ENCODE measurements around the gene MYO7A.

The MYO7A gene

DNA sequence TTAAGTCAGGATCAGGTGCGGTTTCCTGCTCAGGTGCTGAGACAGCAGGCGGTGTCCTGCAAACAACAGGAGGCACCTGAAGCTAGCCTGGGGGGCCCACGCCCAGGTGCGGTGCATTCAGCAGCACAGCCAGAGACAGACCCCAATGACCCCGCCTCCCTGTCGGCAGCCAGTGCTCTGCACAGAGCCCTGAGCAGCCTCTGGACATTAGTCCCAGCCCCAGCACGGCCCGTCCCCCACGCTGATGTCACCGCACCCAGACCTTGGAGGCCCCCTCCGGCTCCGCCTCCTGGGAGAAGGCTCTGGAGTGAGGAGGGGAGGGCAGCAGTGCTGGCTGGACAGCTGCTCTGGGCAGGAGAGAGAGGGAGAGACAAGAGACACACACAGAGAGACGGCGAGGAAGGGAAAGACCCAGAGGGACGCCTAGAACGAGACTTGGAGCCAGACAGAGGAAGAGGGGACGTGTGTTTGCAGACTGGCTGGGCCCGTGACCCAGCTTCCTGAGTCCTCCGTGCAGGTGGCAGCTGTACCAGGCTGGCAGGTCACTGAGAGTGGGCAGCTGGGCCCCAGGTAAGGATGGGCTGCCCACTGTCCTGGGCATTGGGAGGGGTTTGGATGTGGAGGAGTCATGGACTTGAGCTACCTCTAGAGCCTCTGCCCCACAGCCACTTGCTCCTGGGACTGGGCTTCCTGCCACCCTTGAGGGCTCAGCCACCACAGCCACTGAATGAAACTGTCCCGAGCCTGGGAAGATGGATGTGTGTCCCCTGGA, at the start of gene MYO7A:
Gene MYO7A (plus strand): TSS at position 327 of the 772 bp plus-strand sequence. CDS start 2,389 bp downstream, outside the sequence.
- DNase-seq: no peak

DNA sequence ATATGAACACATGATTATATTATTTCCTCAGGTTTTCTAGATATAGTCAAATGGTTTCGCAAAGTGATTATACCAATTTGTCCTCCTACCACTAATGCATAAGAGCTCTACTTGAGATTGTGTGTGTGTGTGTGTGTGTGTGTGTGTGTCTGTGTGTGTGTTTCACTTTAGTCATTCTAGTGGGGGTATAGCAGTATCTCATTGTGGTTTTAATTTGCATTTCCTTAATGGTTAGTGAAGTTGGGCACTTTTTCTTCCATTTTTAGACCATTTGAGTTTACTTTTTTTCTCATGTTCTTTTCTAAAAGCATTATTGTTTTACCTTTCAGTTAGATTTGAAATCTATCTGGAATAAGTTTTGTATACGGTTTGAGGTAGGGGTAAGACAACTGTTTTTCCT, 48.4 kb upstream of the MYO7A start:
- no peak for DNase-seq

DNA sequence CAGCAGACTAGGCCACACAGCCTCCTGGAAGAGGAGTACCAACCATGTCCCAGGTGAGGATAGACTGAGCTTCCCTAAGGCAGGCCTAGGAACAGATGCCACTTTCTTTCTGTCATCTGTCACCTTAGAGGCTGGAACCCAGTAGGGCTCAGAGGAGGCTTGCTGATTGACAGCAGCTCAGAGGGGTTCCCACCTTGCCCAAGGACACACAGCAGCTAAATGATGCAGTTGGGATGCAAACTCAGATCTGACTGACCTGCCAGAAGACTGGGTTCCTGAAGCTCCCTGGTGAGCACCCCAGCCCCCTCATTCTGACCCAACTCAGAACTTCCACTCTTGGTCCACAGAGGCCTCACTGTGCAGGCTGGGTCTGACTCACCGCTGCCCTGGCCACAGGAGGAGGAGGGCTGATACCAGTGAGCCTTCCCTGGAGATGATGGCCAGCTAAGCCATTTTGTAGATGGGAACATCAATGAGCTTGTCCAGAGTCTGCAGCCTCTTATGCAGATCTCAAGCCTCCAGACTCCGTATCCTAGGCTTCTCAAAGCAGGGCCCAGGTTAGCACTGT, 47.3 kb upstream of the MYO7A start:
- no peak for DNase-seq

DNA sequence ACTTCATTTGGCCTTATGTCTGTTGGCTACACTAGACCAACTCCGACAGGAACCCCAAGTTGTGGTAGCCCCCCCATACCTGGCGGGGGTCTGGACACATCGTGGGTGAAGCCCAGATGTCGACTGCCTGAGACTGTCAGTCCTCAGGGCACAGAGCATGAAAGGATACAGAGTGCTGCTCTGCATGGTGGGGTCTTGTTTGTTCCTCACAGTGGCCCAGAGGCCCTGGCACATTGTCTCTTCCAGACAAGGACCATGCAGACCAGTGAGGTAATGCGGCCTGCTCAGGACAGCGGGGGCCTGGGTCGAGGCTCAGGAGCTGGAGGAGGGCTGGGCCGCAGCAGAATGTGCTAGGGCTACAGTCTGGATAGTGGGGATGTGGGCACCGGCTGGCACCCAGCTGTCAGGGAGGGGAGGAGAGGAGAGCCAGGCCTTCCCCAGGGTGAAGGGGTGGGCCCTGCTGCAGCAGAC, 46.6 kb upstream of the MYO7A start:
- no peak for DNase-seq

DNA sequence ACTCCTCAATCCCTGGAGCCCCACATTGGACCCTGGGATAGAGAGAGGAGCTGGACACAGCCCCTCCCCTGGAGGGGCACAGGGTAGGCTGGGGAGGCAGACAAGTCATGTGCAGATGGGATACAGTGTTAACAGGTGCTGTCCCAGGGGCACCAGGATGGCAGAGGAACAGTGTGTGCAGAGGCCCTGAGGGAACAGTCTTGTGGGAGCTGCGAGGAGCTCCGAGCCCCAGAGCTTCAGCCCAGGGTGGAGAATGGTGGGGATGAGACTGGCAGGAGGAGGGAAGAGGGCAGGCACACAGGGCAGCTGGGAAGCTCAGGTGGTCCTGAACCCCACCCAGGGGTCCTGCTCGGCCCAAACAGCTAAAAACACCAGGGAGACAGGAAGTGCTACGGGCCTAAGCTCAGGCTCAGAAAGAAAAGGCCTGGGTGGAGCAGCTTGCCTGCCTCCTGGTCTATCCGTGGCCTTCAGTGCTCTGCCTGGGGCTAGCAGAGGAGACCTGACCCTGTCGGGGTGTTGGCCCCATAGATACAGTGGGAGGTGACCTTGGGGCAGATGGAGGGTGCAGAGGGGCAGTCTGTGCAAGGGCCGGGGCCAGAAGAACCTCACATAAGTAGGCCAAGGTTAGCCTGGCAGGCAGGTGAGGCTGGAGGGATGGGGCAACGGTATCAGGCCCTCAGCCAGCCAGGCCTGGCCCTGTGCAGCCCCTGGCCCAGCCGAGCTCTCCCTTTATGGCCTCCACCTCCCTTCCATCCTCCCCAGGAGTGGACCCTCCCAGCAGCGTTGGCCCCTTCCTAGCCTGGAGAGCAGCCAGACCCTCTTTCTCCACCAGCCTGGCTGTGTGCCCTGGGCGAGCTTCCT, 45.8 kb upstream of the MYO7A start:
- no peak for DNase-seq

DNA sequence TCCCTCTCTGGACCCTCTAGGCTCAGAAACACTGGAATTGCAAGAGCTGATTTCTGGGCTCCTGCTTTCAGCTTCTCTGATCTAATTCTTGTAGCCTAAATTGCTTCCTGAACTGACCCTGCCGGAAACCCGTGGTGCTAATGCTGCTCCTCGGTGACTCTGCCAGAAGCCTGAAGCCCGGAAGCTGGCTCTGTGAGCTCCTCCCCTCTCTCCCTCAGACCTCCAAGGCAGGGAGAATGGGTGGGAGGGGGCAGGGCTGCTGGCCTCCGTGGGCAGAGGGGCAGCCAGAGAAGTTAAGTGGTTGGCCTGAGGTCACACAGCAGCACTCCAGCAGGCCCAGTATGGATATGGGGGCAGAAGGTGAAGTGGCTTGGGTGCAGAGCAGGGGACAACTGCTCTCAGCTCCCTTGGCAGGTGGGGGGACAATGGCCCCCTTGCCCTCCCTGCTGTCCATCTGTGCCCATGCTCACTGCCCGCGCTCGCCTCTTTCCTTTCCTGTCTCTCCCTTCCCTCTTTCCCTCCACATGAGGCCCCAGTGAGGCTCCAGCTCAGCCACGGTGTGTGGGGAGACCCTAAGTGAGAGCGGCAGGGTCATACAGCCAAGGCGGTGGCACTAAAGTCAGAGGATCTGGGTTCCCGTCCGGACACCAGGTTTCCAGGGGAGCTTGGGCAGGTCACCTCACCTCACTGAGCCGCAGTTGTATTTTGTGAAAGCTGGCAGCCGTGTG, 45.0 kb upstream of the MYO7A start:
- DNase-seq: peak; percentile 77

DNA sequence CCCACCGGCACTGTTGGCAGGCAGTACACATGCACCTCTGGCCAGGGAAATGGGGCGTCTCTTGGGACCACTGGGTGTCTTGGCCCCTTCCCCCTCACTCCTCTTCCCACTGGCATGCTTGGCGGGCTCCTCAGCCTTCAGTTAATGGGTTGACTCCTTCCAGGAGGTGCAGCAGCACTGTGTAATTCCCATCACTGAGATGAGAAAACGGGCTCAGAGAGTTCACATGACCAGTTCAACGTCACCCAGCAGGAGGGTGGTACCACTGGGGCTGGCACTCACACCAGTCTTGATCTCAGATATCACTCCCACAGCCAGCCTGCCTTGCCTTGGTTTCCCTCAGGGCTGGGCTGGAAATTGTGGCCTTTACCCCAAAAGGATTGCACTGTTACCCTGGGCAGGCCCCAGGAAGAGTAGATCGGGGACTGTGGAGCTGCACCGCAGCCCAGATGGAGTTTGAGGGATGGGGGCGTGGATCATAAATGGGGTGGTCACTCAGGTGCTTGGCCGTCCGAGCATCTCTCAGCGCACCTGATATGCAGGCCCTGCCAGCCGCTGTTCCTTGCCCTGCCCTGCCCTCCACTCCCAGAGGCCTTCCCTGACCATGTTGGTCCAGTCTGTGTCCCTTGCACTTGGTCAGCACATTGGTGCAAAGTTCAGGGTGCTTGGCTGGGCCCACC, 44.3 kb upstream of the MYO7A start:
- no peak for DNase-seq

DNA sequence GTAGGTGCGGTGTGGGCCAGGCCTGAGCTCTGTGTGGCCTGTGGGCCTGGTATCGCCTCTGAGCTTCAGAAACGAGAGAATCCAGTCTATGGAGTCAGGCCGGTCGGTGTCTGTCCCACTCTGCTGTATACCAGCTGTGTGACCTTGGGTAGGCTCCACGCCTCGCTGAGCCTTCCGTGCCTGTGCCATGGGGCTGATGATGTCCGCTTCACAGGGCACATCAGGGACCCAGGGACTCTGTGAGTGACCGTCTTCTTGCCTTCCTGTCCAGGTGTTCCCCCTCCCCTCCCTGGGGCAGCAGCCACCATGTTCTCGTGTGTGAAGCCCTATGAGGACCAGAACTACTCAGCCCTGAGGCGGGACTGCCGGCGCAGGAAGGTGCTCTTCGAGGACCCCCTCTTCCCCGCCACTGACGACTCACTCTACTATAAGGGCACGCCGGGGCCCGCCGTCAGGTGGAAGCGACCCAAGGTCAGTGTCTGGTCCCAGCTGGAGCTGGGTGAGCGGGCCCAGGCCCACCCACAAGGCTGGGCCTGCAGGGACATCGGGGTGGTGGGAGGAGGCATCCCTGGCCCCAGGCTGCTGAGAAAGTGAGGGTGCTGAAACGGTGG, 43.4 kb upstream of the MYO7A start:
- no peak for DNase-seq

DNA sequence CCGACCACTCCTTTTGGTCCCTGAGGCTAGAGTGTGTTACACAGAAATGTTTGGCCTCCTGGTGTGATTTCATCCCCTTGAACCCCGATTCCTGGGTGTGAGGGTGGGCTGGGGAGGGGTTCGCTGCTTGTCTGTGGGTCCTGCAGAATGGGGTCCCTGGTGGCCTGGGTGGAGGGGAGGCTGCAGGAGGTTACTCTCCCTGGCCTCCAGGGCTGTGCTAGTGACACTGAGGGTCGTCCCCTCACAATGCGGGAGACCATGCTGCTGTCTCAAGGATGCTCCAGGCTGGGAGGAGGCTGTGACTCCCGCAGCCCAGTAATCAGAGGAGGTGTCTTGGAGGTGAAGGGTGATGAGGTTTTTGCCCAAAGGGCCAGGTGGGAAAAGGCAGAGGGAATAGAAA, 42.4 kb upstream of the MYO7A start:
- DNase-seq: no peak

DNA sequence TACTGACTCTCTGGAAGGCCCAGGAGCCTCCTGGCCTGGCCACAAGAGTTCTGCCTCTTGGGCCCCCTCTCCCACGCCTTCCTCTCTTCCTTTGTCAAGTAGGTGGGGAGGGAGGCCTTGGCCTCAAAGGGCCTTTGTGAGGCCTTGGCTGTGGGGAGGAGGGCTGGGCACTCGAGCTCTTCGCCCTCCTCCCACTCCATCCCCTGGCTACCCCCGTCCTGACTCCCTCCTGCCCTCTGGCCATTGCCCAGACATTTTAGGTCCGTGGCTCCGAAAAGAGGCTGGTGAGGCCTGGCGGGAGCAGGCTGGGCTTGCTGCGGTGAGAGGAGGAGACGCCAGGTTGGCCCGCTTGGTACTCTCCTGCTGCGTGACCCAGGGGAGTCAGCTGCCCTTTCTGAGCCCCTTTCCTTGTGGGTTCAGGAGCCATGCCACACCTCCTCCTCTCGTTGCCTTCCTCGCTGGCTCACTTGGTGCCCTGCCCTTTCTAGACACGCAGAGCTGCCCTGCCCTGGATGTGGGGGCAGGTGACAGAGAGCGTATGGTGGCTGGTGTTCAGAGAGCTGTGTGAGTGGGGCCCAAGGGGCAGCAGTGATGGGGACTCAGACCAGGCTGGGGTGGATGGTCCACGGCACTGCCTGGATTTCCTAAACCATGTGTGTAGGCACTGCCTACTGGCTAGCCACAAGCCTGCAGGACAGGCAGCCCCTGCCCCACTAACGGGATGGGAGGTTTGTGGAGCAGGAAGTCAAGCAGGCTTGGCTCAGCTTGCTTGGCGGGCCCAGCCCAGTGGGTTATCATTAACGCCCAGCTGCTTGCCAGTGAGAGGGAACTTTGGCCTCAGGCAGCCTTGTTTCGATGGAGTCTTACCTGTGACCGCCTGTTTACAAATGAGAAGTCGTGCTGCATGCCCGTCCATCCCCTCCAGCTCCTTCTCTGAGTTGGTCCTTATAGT, 41.2 kb upstream of the MYO7A start:
- DNase-seq: peak; percentile 91

DNA sequence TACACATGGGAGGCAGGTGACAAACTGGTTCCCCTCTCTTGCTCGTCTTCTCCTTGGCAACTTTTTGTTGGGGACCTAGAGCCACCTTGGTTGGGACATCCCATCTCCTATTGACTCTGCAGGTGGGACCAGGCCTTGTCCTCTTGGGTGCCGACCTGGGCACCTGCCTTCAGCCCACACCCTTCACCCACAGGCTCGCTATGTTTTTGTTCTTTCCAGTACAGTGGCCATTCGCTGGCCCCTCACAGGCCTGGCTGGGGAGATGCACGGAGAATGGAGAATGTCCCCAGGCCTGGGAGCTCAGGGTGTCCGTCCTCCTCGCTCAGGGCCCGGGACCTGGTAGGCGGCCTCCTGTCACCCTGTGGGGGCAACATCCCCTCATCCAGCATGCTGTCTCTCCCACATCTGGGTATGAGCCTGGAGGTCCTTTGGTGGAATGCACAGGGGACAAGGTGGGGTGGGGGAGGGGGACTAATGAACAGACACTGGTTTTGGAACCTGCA, 40.3 kb upstream of the MYO7A start:
- no peak for DNase-seq

DNA sequence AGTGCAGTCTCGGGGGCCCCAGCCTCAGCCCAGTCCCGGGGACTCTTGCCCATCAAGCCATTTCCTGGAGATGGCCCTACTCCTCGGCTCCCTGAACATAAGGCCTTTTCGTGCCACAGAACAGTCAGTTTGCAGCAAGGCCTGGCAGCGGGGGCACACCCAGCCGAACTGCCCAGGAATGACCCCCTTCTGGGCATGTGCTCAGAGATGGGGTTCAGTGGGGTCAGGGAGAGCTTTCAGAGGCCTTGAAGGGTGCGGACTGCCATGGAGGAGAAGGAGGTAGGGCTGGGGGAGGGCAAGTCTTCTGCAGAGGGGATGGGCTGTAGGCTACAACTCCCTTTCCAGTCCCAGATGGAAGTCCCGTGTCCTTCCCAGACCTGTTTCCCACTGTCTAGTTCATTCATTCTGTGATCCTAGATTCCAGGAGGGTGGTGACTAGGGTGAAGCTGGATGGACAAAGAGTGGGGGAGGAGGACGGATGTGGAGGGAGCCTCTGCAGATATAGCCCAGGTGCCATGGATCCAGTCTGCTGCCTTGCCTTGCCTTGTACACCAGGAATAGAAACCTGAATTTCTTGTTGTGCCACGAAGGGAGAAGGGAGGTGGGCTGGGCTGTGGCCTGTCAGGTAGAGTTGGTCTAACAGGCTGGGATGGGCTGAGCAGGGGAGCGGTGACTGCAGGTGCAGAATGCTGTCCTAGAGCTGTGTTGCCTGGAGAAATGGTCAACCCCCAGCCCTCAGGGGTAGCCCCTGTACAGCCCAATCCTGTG, 39.6 kb upstream of the MYO7A start:
- no peak for DNase-seq

DNA sequence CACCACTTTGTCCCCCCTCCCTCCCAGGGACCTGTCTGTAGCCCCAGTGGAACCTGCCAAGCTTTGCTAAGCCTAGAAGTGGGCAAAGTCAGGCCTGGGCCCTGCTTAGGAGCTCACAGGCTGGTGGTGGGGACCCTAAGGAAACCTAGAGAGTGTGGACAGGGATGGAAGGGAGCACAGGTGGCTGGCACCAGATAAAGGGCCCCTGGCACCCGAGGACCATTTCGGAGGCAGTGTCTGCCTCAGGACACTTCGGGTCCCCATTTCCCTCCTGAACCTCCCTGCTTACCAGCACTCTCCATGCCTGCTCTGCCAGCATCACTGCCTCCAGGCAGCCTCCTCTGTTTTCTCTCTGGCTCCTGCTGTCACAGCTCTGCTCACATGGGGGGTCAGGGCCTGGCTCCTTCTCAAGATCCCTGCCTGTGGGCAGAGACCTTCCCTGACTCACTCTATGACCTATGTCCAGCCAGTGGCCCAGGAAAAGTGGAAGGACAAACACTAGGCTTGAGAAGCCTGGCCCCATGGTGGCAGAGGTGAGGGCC, 39.0 kb upstream of the MYO7A start:
- no peak for DNase-seq

DNA sequence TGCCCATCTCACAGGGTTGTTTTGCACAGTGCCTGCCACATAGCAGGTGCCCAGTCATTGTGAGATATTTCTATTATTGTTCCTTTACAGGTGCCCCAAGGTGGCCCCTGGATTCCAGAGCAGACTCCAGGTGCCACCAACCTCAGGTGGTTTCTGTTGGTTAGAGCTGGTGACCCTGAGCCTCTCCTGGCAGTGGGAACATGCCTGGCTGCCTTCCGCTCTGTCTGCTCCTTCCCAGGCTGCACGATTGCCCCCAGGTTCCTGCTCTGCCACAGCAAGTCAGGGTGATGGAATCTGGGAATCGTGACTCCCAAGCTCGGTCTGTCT, 38.0 kb upstream of the MYO7A start:
- no peak for DNase-seq

DNA sequence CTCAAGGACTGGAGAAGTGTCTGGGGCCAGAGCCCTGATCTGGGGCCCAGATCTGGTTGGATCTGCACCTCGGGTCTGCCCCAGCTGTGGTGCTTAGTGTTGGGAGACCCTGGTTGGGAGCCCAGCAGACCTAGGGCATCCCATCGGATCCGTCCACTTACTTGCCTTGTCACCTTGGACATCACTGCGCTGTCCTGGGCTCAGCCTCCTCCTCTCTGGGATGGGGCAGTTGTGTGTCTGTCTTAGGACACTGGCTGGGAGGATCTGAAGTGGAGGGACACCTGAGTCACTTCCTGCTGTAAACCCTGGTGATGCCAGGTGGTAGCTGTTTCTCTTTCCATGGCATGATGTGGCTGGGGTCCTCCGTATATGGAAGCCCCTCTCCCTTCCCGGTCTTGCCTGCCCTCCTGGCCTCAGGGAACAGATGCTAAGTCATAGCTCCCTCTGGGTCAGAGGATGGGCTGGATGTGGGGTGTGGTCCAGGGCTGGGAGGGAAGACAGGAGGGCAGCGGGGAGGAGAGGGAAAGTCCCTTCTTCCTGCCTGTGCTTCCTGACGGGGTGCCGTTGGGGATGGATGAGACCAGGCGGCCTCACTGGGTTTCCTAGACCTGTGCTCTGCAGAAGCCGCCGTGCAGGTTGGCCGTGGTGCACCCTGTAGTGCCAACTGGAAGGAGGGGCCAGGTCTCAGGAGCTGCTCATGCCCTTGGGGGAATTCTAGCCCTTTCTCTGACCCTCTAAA, 37.5 kb upstream of the MYO7A start:
- DNase-seq: no peak

DNA sequence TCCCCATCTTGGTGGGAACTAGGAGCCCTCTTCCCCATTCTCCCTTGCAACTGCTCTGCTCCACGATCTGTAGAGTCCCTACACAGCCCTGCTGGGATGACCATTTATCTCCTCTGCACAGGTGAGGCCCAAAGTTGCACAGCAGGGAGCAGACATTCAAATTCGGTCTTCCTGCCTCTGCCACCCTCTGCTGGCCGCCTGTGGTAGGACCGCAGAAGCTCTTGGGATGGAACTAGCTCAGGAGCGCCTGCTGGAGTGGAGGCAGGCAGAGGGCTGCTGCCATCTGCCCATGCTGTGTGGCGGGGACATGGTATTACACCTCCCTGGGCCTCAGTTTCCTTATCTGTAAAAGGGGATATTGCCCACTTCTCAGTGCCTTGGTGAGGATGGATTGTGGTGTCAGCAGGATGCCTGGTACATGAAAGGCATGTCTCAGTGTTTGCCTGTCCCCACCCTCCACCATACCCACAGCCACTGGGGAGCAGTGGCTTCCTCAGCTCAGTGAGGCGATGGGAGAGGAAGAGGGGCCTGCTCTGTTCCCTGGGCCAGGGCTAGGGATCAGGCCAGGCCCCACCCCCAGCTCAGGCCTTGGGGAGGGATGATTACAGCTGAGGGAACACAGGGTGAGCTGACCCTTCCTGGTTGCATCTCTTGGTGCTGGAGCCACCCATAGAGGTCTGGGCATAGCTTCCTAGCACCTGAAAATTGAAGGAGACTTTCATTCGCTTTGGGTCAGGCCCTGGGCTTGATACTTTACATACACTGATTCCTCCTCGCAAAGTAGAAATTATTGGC, 36.7 kb upstream of the MYO7A start:
- peak; percentile 91 for DNase-seq

DNA sequence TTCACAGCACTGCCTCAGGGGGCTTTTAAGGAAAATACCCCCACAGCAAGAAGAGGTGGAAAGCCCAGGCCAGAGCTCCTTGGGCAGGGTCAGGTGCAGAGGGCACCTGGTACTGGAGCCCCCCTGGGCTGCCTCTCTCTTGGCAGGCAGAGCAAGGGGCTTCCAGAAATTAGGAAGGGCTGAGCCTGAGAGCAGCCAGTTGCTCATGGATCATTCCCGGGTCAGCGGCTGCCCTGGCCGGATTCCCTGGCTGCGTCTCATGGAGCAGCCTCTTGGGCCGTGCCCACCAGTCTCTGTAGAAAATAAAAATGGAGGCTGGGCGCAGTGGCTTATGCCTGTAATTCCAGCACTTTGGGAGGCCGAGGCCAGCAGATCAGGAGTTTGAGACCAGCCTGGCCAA, 35.7 kb upstream of the MYO7A start:
- DNase-seq: no peak
